D721Med (cell line): ENCODE data around the gene CAB39L.

ENCODE experiments used
- DNase-seq: peaks from one replicate; pipeline ENCODE4 v3.0.0; 2011; ENCODE audit warnings: low spot score; ENCODE audit not compliant: insufficient read length
- FAIRE-seq: peaks from 2 replicates; lab custom pipeline; 2011; peaks lifted over from hg19 to GRCh38; lab: Jason Lieb, UNC
- TF ChIP-seq, protein P1 (sequence below): IDR thresholded peaks from 2 replicates; pipeline ENCODE4 v1.5.1; 2012; ENCODE audit warnings: mild to moderate bottlenecking, control low read depth; ENCODE audit not compliant: insufficient read depth; ENCODE audit errors: missing control alignments

The CAB39L gene

DNA sequence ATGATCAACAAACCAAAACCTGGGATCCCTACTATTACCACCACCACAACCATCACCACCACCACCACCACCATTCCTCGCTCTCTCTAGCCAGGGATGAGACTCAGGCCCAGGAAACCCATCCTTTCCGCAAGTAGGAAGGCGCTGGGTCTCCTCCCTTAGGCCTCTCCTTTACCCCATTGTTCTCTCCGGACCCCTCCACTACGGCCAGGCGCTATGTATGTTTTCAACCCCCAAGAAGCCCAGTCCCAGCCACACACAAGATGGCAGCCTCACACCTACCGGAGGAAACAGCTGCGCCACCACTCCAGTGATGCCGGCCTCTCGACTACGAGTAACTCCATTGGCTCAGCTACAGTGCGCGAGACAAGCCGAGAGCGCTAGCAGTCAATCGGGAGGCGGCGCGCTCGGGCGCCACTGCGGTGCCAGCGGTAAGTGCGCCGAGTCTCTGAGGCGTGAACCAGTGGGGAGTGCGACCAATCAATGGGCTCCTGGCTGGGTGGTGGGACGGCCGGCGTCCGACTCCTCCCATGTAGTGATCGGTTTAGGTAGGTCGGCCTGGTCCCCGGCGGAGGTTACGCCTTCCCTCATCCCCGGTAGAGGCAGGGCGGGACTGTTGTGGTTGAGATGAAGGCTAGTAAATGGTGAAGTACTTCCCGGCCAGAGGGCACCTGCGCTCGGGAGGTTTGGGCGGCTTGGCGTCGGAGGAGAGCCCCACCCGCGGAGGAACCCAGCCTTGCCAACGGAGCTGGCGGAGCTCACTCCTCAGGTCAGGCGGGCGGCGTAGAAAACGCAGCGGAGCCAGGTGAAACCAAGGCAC, at the start of gene CAB39L, which contains the start of gene SETDB2:
Gene CAB39L (minus strand): TSS at position 361 of the 820 bp plus-strand sequence. CDS start 61,154 bp downstream, outside the sequence.
Gene SETDB2 (plus strand): TSS at position 571 of the 820 bp plus-strand sequence. CDS start 7,620 bp downstream, outside the sequence.
- FAIRE-seq (no peak), DNase-seq (peak; percentile 51)
- TF ChIP-seq, protein P1, sequence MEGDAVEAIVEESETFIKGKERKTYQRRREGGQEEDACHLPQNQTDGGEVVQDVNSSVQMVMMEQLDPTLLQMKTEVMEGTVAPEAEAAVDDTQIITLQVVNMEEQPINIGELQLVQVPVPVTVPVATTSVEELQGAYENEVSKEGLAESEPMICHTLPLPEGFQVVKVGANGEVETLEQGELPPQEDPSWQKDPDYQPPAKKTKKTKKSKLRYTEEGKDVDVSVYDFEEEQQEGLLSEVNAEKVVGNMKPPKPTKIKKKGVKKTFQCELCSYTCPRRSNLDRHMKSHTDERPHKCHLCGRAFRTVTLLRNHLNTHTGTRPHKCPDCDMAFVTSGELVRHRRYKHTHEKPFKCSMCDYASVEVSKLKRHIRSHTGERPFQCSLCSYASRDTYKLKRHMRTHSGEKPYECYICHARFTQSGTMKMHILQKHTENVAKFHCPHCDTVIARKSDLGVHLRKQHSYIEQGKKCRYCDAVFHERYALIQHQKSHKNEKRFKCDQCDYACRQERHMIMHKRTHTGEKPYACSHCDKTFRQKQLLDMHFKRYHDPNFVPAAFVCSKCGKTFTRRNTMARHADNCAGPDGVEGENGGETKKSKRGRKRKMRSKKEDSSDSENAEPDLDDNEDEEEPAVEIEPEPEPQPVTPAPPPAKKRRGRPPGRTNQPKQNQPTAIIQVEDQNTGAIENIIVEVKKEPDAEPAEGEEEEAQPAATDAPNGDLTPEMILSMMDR, result no peak

- TF ChIP-seq, protein P1, result no peak
- no peak for DNase-seq
- no peak for FAIRE-seq
Measured at GRCh38 chr13:49488563-49488962, 44.7 kb upstream of the CAB39L start.

GRCh38 chr13:49481788-49482187, 37.9 kb upstream of the CAB39L start:
- FAIRE-seq (no peak), DNase-seq (no peak)
- TF ChIP-seq, protein P1, result no peak

- TF ChIP-seq, protein P1, result no peak
- DNase-seq (no peak), FAIRE-seq (no peak)
Measured at GRCh38 chr13:49476529-49476928, 32.7 kb upstream of the CAB39L start.

DNA sequence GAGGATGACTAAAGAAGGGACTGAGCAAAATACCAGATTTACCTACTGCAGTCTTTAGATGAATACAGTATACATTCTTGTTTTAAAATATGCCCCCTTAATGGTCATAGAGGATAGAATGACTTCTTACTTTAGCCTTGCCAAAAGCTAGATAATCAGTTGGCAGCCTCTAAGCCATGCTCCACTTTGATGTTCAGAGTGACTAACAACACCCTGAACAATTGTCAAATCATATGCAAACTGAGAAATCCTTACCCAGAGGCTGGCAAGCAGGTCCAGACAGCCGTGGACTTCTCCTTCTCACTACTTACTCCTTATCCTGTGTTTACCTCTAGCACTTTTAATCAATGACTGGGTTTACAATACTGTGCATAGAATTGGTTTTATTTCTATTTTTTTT, 28.3 kb upstream of the CAB39L start:
- no peak for DNase-seq
- FAIRE-seq, result no peak

GRCh38 chr13:49466292-49466838, 22.5 kb upstream of the CAB39L start:
- TF ChIP-seq, protein P1, result no peak
- FAIRE-seq (no peak), DNase-seq (no peak)

More for the DNA sequence above, 28.3 kb upstream of the CAB39L start:
- TF ChIP-seq, protein P1, result no peak
